HFF-Myc (cell line): Measurements from ENCODE around the gene MTCL1.

Experiments
- DNase-seq: peaks from one replicate; pipeline ENCODE4 v3.0.0-alpha.2; 2011; ENCODE audit warnings: low read depth; ENCODE audit errors: extremely low read depth
- H3K4me3 ChIP-seq: replicated peaks from 2 replicates; pipeline ENCODE4 v1.5.1; 2011; ENCODE audit warnings: low read depth, mild to moderate bottlenecking, control low read depth, low read length
- CTCF ChIP-seq: IDR thresholded peaks from 2 replicates; pipeline ENCODE4 v1.5.1; 2012; ENCODE audit warnings: mild to moderate bottlenecking, low read depth, low read length, control low read depth; ENCODE audit errors: missing control alignments

Gene MTCL1

GRCh38 chr18:8794934-8795280, 89.6 kb downstream of the MTCL1 start:
- no peak overlapping the region for H3K4me3 ChIP-seq
- no peak for TF ChIP-seq CTCF
- no peak for DNase-seq

- no peak for TF ChIP-seq CTCF
- DNase-seq, result no peak
- no peak overlapping the region for H3K4me3 ChIP-seq
Observed at GRCh38 chr18:8795586-8796325, 90.4 kb downstream of the MTCL1 start.

GRCh38 chr18:8797206-8797605, 91.8 kb downstream of the MTCL1 start:
- no peak overlapping the region for H3K4me3 ChIP-seq
- DNase-seq, result no peak
- TF ChIP-seq CTCF, result no peak

- no peak overlapping the region for H3K4me3 ChIP-seq
- TF ChIP-seq CTCF, result no peak
- no peak for DNase-seq
Observed at GRCh38 chr18:8799001-8799400, 93.6 kb downstream of the MTCL1 start.

- no peak for DNase-seq
Observed at GRCh38 chr18:8799596-8800441, 94.5 kb downstream of the MTCL1 start.

GRCh38 chr18:8800445-8800844, 95.1 kb downstream of the MTCL1 start:
- no peak for TF ChIP-seq CTCF
- DNase-seq, result peak; percentile 91
- H3K4me3 ChIP-seq, result no peak overlapping the region

More at GRCh38 chr18:8799596-8800441, 94.5 kb downstream of the MTCL1 start:
- H3K4me3 ChIP-seq, result no peak overlapping the region
- no peak for TF ChIP-seq CTCF
